Stimulated activated CD4-positive, alpha-beta T cell treated with anti-CD3 and anti-CD28 coated beads, Interleukin-4, amount 100 ng/mL, for 4 hours (primary cell): ENCODE data around the gene UPK1B.
"Not testable (repeated sequence)": the region's sequence is repeated elsewhere in the genome, so short reads cannot be mapped to it uniquely, and the experiment has no call there.

Experiments
- DNase-seq, 2 experiments: peaks; one replicate each; pipeline ENCODE4 v3.0.0-alpha.2; 2020

Gene UPK1B

GRCh38 chr3:119227070-119227850 is 53.9 kb downstream of the UPK1B start:
- DNase-seq = no peak

GRCh38 chr3:119228373-119229145 is 55.2 kb downstream of the UPK1B start:
- no peak for DNase-seq

DNA sequence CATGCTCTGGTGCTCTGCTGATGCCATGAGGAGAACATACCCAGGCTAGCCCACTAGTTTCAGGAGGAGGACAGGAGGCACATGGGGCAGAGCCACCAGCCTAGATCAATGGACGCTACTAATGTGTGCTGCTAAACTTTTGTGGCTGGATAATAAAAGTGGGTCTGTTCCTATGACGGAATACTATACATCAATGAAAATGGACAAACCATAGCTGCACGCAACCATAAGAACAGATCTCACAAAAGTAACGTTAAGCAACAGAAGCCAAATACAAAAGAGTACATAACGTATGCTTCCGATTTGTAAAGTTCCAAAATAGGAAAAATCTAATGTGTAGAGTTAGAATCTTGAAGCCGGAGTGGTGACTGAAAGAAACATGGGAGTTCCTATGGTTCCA is 55.8 kb downstream of the UPK1B start:
- no peak for DNase-seq

GRCh38 chr3:119230071-119230470 is 56.7 kb downstream of the UPK1B start:
- no peak for DNase-seq

GRCh38 chr3:119230745-119231144 is 57.3 kb downstream of the UPK1B start:
- no peak for DNase-seq

DNA sequence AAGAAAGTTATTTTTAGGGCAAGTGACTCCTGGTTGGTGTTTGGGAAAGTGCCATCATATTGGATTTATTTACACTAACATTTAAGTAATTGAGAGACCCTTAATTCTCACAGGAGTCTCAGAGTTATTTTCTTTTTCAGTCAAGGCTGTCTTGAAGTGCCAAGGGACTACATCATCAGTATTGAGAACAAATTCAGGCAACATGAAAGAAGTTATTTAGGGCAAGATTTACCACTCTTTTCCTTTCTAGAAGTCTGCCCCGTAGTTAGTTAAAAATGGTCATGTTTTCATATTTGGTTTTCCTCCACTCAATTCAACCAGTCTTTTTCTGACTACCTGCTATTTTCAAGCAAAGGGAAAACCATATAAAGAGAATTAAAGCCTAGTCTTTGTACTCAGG is 61.2 kb downstream of the UPK1B start:
- no peak for DNase-seq

DNA sequence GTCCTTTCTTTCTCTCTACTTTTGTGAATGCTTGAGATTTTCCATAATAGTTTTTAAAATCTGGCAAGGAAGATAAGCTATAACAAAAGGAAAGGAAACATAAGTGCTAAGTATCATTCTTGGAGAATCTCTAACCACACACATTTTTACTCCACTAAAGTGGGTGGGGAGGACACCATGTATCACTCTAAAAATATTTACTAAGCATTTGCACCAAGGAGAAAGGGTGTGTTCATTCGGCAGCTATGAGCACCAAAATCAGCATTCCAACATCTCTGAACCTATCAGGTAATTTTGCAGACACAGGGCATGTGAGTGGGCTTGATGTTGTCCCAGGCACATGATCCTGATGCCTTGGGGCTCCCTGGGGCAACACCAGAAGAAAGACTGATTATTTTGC is 61.8 kb downstream of the UPK1B start:
- DNase-seq = no peak

DNA sequence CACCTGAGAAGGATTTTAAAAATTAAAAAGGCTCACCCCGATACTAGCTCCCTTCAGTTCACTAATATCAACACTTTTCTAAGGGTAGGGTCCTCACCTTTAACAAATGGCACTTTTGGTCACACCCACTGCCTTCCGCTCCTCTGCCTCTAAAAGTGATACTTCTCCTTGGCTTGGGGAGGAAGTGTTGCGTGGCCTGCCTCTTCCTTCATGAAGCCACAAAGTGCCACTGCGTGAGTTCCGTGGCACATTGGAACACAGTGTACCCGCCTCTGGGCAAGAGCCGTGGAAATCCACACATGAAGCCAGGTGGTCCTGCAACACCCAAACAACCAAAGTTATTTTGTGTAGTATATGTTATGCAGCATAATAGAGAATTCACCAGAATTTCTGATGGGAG is 63.4 kb downstream of the UPK1B start:
- peak in 1 of 2 experiments; percentile 32 for DNase-seq

DNA sequence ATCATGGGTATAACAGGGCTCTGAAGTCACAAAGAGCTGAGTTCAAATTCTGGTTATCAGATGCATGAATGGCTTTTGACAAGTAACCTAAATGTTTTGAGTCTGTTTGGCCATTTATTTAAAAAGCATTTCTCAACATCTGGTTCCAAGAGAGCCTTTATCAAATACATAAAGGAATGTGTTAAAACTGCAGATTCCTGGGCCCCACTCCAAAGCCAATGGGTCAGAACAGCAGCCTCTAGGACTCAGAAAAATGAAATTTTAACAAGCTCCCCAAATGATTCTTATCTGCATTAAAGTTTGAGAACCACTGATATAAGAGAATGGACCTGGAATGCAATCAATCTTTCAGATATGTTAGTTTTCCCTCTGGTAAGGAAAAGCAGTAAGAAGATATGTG is 63.9 kb downstream of the UPK1B start:
- DNase-seq = no peak

DNA sequence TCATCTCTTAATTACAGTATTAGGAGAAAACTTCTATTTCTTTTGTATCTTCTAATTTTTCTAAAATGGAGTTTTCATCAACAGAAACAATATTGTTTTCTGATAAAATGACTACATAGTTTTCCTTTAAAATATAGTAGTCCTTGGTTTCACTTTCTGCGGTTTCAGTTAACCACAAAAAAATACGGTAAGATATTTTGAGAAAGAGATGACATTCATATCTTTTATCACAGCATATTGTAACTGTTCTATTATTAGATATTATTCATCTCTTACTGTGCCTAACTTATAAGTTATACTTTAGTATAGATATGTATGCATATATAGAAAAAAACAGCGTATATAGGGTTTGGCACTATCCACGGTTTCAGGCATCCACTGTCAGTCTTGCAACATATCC is 65.0 kb downstream of the UPK1B start:
- no peak for DNase-seq

DNA sequence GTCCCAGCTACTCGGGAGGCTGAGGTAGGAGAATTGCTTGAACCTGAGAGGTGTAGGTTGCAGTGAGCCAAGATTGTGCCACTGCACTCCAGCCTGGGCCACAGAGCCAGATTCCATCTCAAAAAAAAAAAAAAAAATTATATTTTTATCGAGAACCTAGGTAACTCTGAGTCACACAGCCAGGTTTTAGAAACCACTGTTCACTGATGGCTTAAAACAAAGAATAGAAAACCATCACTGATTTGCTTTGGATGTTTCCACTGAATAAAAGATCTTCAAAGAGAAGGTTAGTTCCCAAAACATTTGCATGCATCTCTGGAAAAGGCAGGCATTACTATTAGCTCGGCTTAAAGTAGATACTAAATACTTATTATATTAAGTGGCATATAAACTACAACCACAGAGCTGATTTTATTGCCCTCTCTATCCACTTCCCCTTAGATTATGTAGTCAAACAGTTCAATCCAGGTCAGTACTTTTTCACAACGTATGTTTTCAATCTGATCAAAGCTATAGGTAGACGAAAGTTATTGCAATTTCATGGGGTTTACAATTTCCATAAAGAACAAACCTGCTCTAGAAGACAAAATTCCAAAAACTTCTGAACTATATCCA is 65.9 kb downstream of the UPK1B start:
- no peak for DNase-seq

- peak in 1 of 2 experiments; percentile 27 for DNase-seq
These were observed 66.7 kb downstream of the UPK1B start for GRCh38 chr3:119240101-119240590.

- peak; percentile 62 to 64 for DNase-seq
These were observed 67.4 kb downstream of the UPK1B start, which contains the start of gene B4GALT4 for GRCh38 chr3:119240591-119241434. TSS of gene B4GALT4 (minus strand) at chr3:119240878. CDS start at chr3:119230099, 10,779 bp downstream.

- DNase-seq = not testable (repeated sequence)
These were observed 69.1 kb downstream of the UPK1B start for GRCh38 chr3:119242387-119243057.

DNA sequence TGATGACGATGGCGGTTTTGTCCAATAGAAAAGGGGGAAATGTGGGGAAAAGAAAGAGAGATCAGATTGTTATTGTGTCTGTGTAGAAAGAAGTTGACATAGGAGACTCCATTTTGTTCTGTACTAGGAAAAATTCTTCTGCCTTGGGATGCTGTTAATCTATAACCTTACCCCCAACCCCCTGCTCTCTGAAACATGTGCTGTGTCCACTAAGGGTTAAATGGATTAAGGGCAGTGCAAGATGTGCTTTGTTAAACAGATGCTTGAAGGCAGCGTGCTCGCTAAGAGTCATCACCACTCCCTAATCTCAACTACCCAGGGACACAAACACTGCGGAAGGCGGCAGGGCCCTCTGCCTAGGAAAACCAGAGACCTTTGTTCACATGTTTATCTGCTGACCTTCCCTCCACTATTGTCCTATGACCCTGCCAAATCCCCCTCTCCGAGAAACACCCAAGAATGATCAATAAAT is 69.7 kb downstream of the UPK1B start:
- DNase-seq = not testable (repeated sequence)

DNA sequence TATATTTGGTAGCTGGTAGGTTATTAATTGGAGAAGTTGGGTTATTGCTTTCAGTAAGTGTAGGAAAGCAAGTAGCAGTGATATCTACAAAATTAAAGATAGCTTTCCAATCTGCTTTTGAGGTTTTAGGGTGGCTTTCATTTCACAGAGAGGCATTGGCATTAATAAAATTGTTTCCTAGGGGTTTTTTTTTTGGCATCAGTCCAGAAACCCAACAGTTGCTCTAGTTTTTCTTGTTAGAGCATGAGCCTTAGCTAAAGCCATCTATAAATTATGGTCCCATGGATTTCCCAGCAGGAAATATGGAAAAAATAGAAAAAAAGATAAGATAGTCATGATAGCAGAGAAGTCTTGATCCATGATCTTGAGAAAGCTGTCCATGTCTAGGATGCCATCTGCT is 70.3 kb downstream of the UPK1B start:
- DNase-seq = no peak

DNA sequence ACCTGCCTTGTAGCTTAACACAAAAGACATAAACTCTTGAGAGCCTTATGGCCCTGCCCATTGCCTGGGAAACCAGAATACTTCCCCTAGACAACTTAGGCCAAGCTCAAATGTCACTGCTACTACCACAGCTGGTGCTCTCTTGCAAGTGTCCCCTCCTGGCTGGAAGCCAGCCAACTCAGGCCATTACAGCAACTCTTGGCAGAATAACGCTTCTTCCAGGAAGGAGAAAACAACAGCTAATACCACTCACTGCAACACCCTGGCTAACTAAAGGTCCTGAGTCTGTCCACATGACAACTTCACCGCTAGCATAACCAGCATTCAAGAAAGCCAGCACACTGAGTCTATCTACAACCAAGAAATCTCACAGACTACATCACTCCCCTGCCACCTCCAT is 72.4 kb downstream of the UPK1B start:
- no peak for DNase-seq
